K562 (cell line): ENCODE measurements around the gene GUCA1A. TPM values are rescaled to one million over a fixed set of nuclear protein-coding genes. Genes with fewer than 3 reads are reported as not detected.

Source experiments
- ARNT ChIP-seq, 2 experiments: fragments of 450-650 bp; IDR thresholded peaks; 2 replicates each; pipeline ENCODE4 v1.6.1; 2016; ENCODE audit warnings: mild to moderate bottlenecking in 1 of 2
- ASH1L ChIP-seq: fragments of 450-650 bp; IDR thresholded peaks from 2 replicates; pipeline ENCODE4 v1.6.1; 2018; ENCODE audit warnings: borderline replicate concordance, mild to moderate bottlenecking, low read depth; ENCODE audit not compliant: partially characterized antibody
- BCOR ChIP-seq: fragments of 450-650 bp; IDR thresholded peaks from 2 replicates; pipeline ENCODE4 v1.6.1; 2016
- BHLHE40 ChIP-seq: IDR thresholded peaks from 2 replicates; pipeline ENCODE4 v1.6.1; 2011; ENCODE audit warnings: low read length, improper control_type of control experiment
- CHCHD3 ChIP-seq: fragments of 250-450 bp; sonication (Bioruptor Pico); IDR thresholded peaks from 2 replicates; pipeline ENCODE4 v2.1.2; 2022; ENCODE audit warnings: mild to moderate bottlenecking
- FOXJ3 ChIP-seq: sonication (generic); formaldehyde crosslinking; IDR thresholded peaks from 2 replicates; pipeline ENCODE4 v1.4.0; 2020; ENCODE audit warnings: mild to moderate bottlenecking, missing genetic modification reagents
- HMG20B ChIP-seq: fragments of 250-450 bp; sonication (Bioruptor Pico); IDR thresholded peaks from 2 replicates; pipeline ENCODE4 v1.5.0; 2021; ENCODE audit warnings: mild to moderate bottlenecking
- HNRNPK ChIP-seq: fragments of 200-400 bp; formaldehyde crosslinking; IDR thresholded peaks from one replicate; pipeline ENCODE4 v1.6.1; 2018; ENCODE audit warnings: mild to moderate bottlenecking, low read depth, low read length; ENCODE audit not compliant: poor library complexity, severe bottlenecking
- KDM2B ChIP-seq: fragments of 250-450 bp; sonication (Bioruptor Pico); IDR thresholded peaks from 2 replicates; pipeline ENCODE4 v1.8.0; 2021; ENCODE audit warnings: mild to moderate bottlenecking, moderate library complexity
- LARP7 ChIP-seq: fragments of 450-650 bp; IDR thresholded peaks from 2 replicates; pipeline ENCODE4 v1.6.1; 2016
- MCM3 ChIP-seq: fragments of 450-650 bp; IDR thresholded peaks from 2 replicates; pipeline ENCODE4 v1.6.1; 2016
- PHB ChIP-seq: fragments of 250-450 bp; sonication (Bioruptor Pico); IDR thresholded peaks from 2 replicates; pipeline ENCODE4 v1.5.0; 2021
- TCF3 ChIP-seq: sonication (generic); formaldehyde crosslinking; IDR thresholded peaks from 2 replicates; pipeline ENCODE4 v1.4.0; 2020; ENCODE audit warnings: mild to moderate bottlenecking, missing genetic modification reagents
- TFE3 ChIP-seq: fragments of 450-650 bp; formaldehyde crosslinking; IDR thresholded peaks from 2 replicates; pipeline ENCODE4 v1.4.0; 2020; ENCODE audit warnings: mild to moderate bottlenecking, mixed read lengths
- XRCC3 ChIP-seq: fragments of 450-650 bp; IDR thresholded peaks from 2 replicates; pipeline ENCODE4 v1.6.1; 2017; ENCODE audit warnings: mild to moderate bottlenecking, moderate library complexity
- ZNF124 ChIP-seq: sonication (generic); formaldehyde crosslinking; IDR thresholded peaks from 2 replicates; pipeline ENCODE4 v1.8.1; 2022; ENCODE audit warnings: missing genetic modification reagents
- ZNF212 ChIP-seq: fragments of 450-650 bp; formaldehyde crosslinking; IDR thresholded peaks from 2 replicates; pipeline ENCODE4 v1.4.0; 2020; ENCODE audit warnings: mild to moderate bottlenecking
- ZNF431 ChIP-seq: sonication (generic); formaldehyde crosslinking; IDR thresholded peaks from 2 replicates; pipeline ENCODE4 v1.8.0; 2022; ENCODE audit warnings: mild to moderate bottlenecking, missing genetic modification reagents
- polyA plus RNA-seq, 8 experiments: library from polyadenylated mRNA; depleted of rRNA in 4 of 8; stranded (reverse) in 5 of 8; unstranded in 3 of 8; fragments of >200 nt; fragmentation: Nextera tagmentation in 2 of 8; fragmentation: Illumina TruSeq in 1 of 8; extraction: Ambion mirVana in 2 of 8; extraction: Trizol in 1 of 8; gene quantifications; 2 replicates each; pipeline versions ENCODE4 v1.2.1 to v1.2.3, GENCODE V29; 2011 to 2014; ENCODE audit warnings: inconsistent platforms in 1 of 8, missing spikeins in 1 of 8
- total RNA-seq, 7 experiments: library from RNA; depleted of rRNA in 6 of 7; stranded (reverse); fragments of >200 nt in 6 of 7; fragmentation: Illumina TruSeq in 2 of 7; extraction: Trizol in 2 of 7; gene quantifications; 2 replicates each; pipeline versions ENCODE4 v1.2.1 to v1.2.3, GENCODE V29; 2011 to 2021; ENCODE audit warnings: low replicate concordance in 1 of 7
- TF ChIP-seq, protein P1 (sequence below), 2 experiments: IDR thresholded peaks; 2 replicates each; pipeline ENCODE4 v1.6.1; 2012; ENCODE audit warnings: improper control_type of control experiment in 2 of 2, low read depth in 2 of 2, low read length in 2 of 2, borderline replicate concordance in 1 of 2
- TF ChIP-seq, protein P2 (sequence below): sonication (generic); formaldehyde crosslinking; IDR thresholded peaks from 2 replicates; pipeline ENCODE4 v1.8.0; 2023; ENCODE audit warnings: missing genetic modification reagents, mild to moderate bottlenecking, borderline replicate concordance

GUCA1A gene
- total and polyA plus RNA-seq, 9 of the 15 experiments (the other 6 are each of a cell fraction or from before 2014, with no cell fraction given): not detected

DNA sequence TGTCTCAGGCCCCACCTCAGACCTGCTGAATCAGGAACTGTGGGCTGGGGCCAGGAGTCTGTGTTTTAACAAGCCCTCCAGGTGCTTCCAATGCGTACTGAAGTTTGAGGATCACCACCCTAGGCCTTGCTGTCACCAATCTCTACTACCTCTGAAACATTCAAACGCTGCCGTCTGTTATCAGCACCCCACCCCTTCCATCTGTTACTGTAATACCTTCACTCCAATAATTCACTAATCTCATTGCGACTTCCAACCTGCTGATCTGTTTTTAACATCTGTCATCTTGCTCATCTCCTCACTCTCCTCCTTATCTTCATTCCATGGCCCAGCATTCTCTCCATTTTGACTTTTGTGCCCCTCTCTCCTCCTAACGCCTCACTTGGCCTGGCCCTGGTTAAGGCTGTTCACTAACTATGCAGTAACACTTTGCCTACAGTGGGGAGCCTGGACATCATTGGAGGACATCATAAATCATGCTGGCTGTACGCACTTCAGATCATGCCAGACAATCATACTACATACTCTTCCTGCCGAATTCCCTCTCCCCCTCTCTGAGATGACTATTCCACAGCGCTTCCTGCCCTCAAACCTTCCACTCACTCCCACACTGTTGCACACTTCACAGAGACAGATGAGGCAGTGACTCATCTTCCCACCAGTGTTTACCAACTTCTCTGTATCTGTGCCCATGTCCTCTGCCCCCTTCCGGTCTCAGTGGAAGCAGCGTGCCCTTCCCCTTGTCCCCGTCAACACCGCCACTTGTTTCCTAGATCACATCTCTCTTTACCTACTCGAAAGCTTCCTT is 24.6 kb downstream of the GUCA1A start (continued):
- no peak for TF ChIP-seq KDM2B (CRISPR knock-in tag)
- TF ChIP-seq, protein P1, sequence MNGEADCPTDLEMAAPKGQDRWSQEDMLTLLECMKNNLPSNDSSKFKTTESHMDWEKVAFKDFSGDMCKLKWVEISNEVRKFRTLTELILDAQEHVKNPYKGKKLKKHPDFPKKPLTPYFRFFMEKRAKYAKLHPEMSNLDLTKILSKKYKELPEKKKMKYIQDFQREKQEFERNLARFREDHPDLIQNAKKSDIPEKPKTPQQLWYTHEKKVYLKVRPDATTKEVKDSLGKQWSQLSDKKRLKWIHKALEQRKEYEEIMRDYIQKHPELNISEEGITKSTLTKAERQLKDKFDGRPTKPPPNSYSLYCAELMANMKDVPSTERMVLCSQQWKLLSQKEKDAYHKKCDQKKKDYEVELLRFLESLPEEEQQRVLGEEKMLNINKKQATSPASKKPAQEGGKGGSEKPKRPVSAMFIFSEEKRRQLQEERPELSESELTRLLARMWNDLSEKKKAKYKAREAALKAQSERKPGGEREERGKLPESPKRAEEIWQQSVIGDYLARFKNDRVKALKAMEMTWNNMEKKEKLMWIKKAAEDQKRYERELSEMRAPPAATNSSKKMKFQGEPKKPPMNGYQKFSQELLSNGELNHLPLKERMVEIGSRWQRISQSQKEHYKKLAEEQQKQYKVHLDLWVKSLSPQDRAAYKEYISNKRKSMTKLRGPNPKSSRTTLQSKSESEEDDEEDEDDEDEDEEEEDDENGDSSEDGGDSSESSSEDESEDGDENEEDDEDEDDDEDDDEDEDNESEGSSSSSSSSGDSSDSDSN (IDR thresholded peaks at IDR 0.05; ENCODE audit: borderline replicate concordance in 1 of 2, low read depth in 2 of 2, low read length in 2 of 2): no peak
- 0 out of 2 replicates have a peak, but pooled peaks have one; percentile 25 for TF ChIP-seq FOXJ3 (CRISPR knock-in tag)
- TF ChIP-seq XRCC3: no peak
- TF ChIP-seq TCF3: peak; percentile 97
- no peak for TF ChIP-seq HNRNPK
- no peak for TF ChIP-seq CHCHD3 (CRISPR knock-in tag)
- peak; percentile 97 to 99 for TF ChIP-seq ARNT (IDR thresholded peaks at IDR 0.05)
- TF ChIP-seq LARP7: peak; percentile 98
- no peak for TF ChIP-seq ZNF124 (CRISPR knock-in tag)
- TF ChIP-seq HMG20B (CRISPR knock-in tag): no peak
- peak; percentile 97 for TF ChIP-seq BCOR
- TF ChIP-seq, protein P2, sequence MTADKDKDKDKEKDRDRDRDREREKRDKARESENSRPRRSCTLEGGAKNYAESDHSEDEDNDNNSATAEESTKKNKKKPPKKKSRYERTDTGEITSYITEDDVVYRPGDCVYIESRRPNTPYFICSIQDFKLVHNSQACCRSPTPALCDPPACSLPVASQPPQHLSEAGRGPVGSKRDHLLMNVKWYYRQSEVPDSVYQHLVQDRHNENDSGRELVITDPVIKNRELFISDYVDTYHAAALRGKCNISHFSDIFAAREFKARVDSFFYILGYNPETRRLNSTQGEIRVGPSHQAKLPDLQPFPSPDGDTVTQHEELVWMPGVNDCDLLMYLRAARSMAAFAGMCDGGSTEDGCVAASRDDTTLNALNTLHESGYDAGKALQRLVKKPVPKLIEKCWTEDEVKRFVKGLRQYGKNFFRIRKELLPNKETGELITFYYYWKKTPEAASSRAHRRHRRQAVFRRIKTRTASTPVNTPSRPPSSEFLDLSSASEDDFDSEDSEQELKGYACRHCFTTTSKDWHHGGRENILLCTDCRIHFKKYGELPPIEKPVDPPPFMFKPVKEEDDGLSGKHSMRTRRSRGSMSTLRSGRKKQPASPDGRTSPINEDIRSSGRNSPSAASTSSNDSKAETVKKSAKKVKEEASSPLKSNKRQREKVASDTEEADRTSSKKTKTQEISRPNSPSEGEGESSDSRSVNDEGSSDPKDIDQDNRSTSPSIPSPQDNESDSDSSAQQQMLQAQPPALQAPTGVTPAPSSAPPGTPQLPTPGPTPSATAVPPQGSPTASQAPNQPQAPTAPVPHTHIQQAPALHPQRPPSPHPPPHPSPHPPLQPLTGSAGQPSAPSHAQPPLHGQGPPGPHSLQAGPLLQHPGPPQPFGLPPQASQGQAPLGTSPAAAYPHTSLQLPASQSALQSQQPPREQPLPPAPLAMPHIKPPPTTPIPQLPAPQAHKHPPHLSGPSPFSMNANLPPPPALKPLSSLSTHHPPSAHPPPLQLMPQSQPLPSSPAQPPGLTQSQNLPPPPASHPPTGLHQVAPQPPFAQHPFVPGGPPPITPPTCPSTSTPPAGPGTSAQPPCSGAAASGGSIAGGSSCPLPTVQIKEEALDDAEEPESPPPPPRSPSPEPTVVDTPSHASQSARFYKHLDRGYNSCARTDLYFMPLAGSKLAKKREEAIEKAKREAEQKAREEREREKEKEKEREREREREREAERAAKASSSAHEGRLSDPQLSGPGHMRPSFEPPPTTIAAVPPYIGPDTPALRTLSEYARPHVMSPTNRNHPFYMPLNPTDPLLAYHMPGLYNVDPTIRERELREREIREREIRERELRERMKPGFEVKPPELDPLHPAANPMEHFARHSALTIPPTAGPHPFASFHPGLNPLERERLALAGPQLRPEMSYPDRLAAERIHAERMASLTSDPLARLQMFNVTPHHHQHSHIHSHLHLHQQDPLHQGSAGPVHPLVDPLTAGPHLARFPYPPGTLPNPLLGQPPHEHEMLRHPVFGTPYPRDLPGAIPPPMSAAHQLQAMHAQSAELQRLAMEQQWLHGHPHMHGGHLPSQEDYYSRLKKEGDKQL (CRISPR knock-in tag): no peak
- TF ChIP-seq PHB: no peak
- no peak for TF ChIP-seq ZNF431 (CRISPR knock-in tag)
- TF ChIP-seq ASH1L: peak; percentile 13
- TF ChIP-seq MCM3: no peak
- no peak for TF ChIP-seq ZNF212 (CRISPR knock-in tag)
- no peak for TF ChIP-seq TFE3 (CRISPR knock-in tag)
- TF ChIP-seq BHLHE40: peak; percentile 79
